Esophagus squamous epithelium (tissue), 4 donors: ENCODE results near the gene ZNF613.

Source experiments
- POLR2A ChIP-seq, 4 donors: fragments of 450-650 bp; IDR thresholded peaks; one replicate each; pipeline ENCODE4 v1.6.1; 2017; ENCODE audit warnings: antibody characterized with exemption in 4 of 4, mild to moderate bottlenecking in 4 of 4, moderate library complexity in 3 of 4
- TF ChIP-seq, protein P1 (sequence below), 6 experiments: fragments of 450-650 bp in 4 of 6; fragments of 200-600 bp in 2 of 6; sonication (generic) in 2 of 6; IDR thresholded peaks; one replicate each; pipeline ENCODE4 v1.5.1; 2016 to 2019; ENCODE audit warnings: antibody characterized with exemption in 6 of 6, mild to moderate bottlenecking in 4 of 6, moderate library complexity in 4 of 6

DNA sequence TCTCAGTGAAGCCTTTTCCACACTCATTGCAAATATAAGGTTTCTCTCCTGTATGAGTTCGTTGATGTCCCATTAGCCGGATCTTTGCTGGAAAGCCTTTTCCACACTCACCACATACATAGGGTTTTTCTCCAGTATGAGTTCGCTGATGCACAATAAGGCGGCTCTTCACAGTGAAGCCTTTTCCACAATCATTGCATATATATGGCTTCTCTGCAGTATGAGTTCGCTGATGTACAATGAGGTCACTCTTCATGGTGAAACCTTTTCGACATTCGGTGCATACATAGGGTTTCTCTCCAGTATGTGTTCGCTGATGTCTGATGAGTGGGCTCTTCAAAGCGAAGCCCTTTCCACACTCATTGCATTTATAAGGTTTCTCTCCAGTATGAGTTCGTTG is 66.2 kb downstream of the ZNF613 start:
- no peak for TF ChIP-seq POLR2A (IDR thresholded peaks at IDR 0.05)
- TF ChIP-seq, protein P1, sequence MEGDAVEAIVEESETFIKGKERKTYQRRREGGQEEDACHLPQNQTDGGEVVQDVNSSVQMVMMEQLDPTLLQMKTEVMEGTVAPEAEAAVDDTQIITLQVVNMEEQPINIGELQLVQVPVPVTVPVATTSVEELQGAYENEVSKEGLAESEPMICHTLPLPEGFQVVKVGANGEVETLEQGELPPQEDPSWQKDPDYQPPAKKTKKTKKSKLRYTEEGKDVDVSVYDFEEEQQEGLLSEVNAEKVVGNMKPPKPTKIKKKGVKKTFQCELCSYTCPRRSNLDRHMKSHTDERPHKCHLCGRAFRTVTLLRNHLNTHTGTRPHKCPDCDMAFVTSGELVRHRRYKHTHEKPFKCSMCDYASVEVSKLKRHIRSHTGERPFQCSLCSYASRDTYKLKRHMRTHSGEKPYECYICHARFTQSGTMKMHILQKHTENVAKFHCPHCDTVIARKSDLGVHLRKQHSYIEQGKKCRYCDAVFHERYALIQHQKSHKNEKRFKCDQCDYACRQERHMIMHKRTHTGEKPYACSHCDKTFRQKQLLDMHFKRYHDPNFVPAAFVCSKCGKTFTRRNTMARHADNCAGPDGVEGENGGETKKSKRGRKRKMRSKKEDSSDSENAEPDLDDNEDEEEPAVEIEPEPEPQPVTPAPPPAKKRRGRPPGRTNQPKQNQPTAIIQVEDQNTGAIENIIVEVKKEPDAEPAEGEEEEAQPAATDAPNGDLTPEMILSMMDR (IDR thresholded peaks at IDR 0.05), result no peak
